PC-3 (cell line): Measurements from ENCODE around the gene NNAT.

Experiments used
- CTCF ChIP-seq: fragments of 300-600 bp; sonication (generic); conservative IDR thresholded peaks from 2 replicates; pipeline ENCODE4 v1.5.1; 2017; ENCODE audit warnings: antibody characterized with exemption, low read depth, mild to moderate bottlenecking, low read length
- EZH2 ChIP-seq: fragments of 300-600 bp; sonication (generic); IDR thresholded peaks from one replicate; pipeline ENCODE4 v1.6.1; 2017; ENCODE audit warnings: antibody characterized with exemption, mild to moderate bottlenecking, low read length; ENCODE audit not compliant: unreplicated experiment

- no peak for TF ChIP-seq CTCF
- no peak for TF ChIP-seq EZH2
Measured at GRCh38 chr20:37560629-37561028, 39.6 kb downstream of the NNAT start.
